Fibroblast of lung (primary cell): ENCODE measurements around the gene ALOX5. TPM values are rescaled to one million over a fixed set of nuclear protein-coding genes. Genes with fewer than 3 reads are reported as not detected.
"Not testable (repeated sequence)": the region's sequence is repeated elsewhere in the genome, so short reads cannot be mapped to it uniquely, and the experiment has no call there.

Source experiments
- DNase-seq, 2 donors: peaks; one replicate each; pipeline versions ENCODE4 v3.0.0 to v3.0.0-alpha.2; 2010; ENCODE audit warnings: low read depth in 2 of 2
- H2AFZ ChIP-seq: 2 replicates; pipeline ENCODE4 v1.5.1; 2012; ENCODE audit warnings: low read length, control low read depth, inconsistent platforms
- H3K27ac ChIP-seq: 2 replicates; pipeline ENCODE4 v1.5.1; 2011; ENCODE audit warnings: low read length, control low read depth; ENCODE audit not compliant: insufficient read depth
- H3K27me3 ChIP-seq: 2 replicates; pipeline ENCODE4 v1.5.1; 2011; ENCODE audit warnings: mild to moderate bottlenecking, low read length; ENCODE audit not compliant: control insufficient read depth, insufficient read depth
- H3K36me3 ChIP-seq: 2 replicates; pipeline ENCODE4 v1.5.1; 2011; ENCODE audit warnings: low read length; ENCODE audit not compliant: control insufficient read depth, insufficient read depth
- H3K4me1 ChIP-seq: 2 replicates; pipeline ENCODE4 v1.5.1; 2011; ENCODE audit warnings: low read length; ENCODE audit not compliant: control insufficient read depth, insufficient read depth; ENCODE audit errors: extremely low read depth
- H3K4me2 ChIP-seq: 2 replicates; pipeline ENCODE4 v1.5.1; 2011; ENCODE audit warnings: low read length, control low read depth; ENCODE audit not compliant: insufficient read depth; ENCODE audit errors: extremely low read depth
- H3K4me3 ChIP-seq, 4 experiments: fragments of 200-600 bp in 1 of 4; sonication (generic) in 1 of 4; replicated peaks in 1 of 4; 2 replicates each; pipeline ENCODE4 v1.5.1; 2011 to 2016; ENCODE audit warnings: low read length in 4 of 4, low read depth in 3 of 4, mild to moderate bottlenecking in 3 of 4, control low read depth in 2 of 4, inconsistent platforms in 1 of 4, mixed read lengths in 1 of 4; ENCODE audit not compliant: insufficient read depth in 1 of 4; ENCODE audit errors: control extremely low read depth in 1 of 4
- H3K79me2 ChIP-seq: 2 replicates; pipeline ENCODE4 v1.5.1; 2012; ENCODE audit warnings: mild to moderate bottlenecking, low read length, inconsistent platforms; ENCODE audit not compliant: control insufficient read depth, insufficient read depth
- H3K9ac ChIP-seq: 2 replicates; pipeline ENCODE4 v1.5.1; 2011; ENCODE audit warnings: mild to moderate bottlenecking, low read length, control low read depth; ENCODE audit not compliant: insufficient read depth
- H3K9me3 ChIP-seq: 2 replicates; pipeline ENCODE4 v1.5.1; 2012; ENCODE audit warnings: low read depth, low read length; ENCODE audit not compliant: control insufficient read depth, insufficient read depth
- H4K20me1 ChIP-seq: 2 replicates; pipeline ENCODE4 v1.5.1; 2011; ENCODE audit warnings: low read length; ENCODE audit not compliant: control insufficient read depth, insufficient read depth; ENCODE audit errors: extremely low read depth
- CTCF ChIP-seq, 2 donors: IDR thresholded peaks in 1 of 2; conservative IDR thresholded peaks in 1 of 2; 1 replicate in 1 of 2; 2 replicates in 1 of 2; pipeline ENCODE4 v1.5.1; 2011 to 2012; ENCODE audit warnings: low read length in 2 of 2, control low read depth in 1 of 2, inconsistent platforms in 1 of 2, low read depth in 1 of 2, mild to moderate bottlenecking in 1 of 2
- EZH2 ChIP-seq: IDR thresholded peaks from 2 replicates; pipeline ENCODE4 v1.5.1; 2012; ENCODE audit warnings: low read length, control low read depth, mild to moderate bottlenecking; ENCODE audit errors: missing control alignments
- polyA plus RNA-seq, 2 donors: library from polyadenylated mRNA; depleted of rRNA in 1 of 2; stranded (reverse) in 1 of 2; unstranded in 1 of 2; fragments of >200 nt; gene quantifications; 2 replicates each; pipeline ENCODE4 v1.2.1, GENCODE V29; 2011 to 2012; ENCODE audit warnings: missing spikeins in 1 of 2
- total RNA-seq: library from RNA; depleted of rRNA; stranded (reverse); fragments of >200 nt; gene quantifications from 2 replicates; pipeline ENCODE4 v1.2.1, GENCODE V29; 2014

ALOX5 gene
- total and polyA plus RNA-seq, 2 donors (not counting 1 experiment from before 2014, with no cell fraction given): not detected

GRCh38 chr10:45408421-45409319 lies 34.7 kb downstream of the ALOX5 start:
- peak in 1 of 2 donors; percentile 24 for DNase-seq
- no peaks in the 10 kb centered on the region for H3K79me2 ChIP-seq
- no peak overlapping the region for H3K27ac ChIP-seq
- no peak overlapping the region for H3K4me2 ChIP-seq
- H3K36me3 ChIP-seq: no peaks in the 10 kb centered on the region
- no peaks in the 10 kb centered on the region for H3K9me3 ChIP-seq
- H2AFZ ChIP-seq: no peak overlapping the region
- no peaks in the 10 kb centered on the region for H4K20me1 ChIP-seq
- peaks cover under 1% of the 10 kb centered on the region for H3K27me3 ChIP-seq
- no peaks in the 10 kb centered on the region for H3K4me1 ChIP-seq
- no peak overlapping the region for H3K4me3 ChIP-seq
- TF ChIP-seq EZH2 (no peak), CTCF (conservative IDR thresholded peaks at IDR 0.05 in 1 of 2, IDR thresholded peaks at IDR 0.05 in 1 of 2; ENCODE audit: low read depth in 1 of 2, low read length in 2 of 2) (no peak)
- no peak overlapping the region for H3K9ac ChIP-seq

- H3K4me3 ChIP-seq, DNase-seq, H2AFZ ChIP-seq, H3K27me3 ChIP-seq, H4K20me1 ChIP-seq, H3K9ac ChIP-seq, H3K79me2 ChIP-seq, H3K36me3 ChIP-seq, H3K27ac ChIP-seq, H3K4me2 ChIP-seq, H3K4me1 ChIP-seq, H3K9me3 ChIP-seq: not testable (repeated sequence)
Measured at GRCh38 chr10:45409347-45409746, 35.3 kb downstream of the ALOX5 start.

GRCh38 chr10:45409782-45410181 lies 35.8 kb downstream of the ALOX5 start:
- no peaks in the 10 kb centered on the region for H3K4me1 ChIP-seq
- H3K9me3 ChIP-seq: no peaks in the 10 kb centered on the region
- no peak for DNase-seq
- H3K79me2 ChIP-seq: no peaks in the 10 kb centered on the region
- TF ChIP-seq EZH2: no peak
- TF ChIP-seq CTCF (conservative IDR thresholded peaks at IDR 0.05 in 1 of 2, IDR thresholded peaks at IDR 0.05 in 1 of 2; ENCODE audit: low read depth in 1 of 2, low read length in 2 of 2): no peak
- no peak overlapping the region for H3K9ac ChIP-seq
- H3K27ac ChIP-seq: no peak overlapping the region
- H3K4me2 ChIP-seq: no peak overlapping the region
- H2AFZ ChIP-seq: no peak overlapping the region
- H3K4me3 ChIP-seq: no peak overlapping the region
- no peaks in the 10 kb centered on the region for H3K27me3 ChIP-seq
- no peaks in the 10 kb centered on the region for H4K20me1 ChIP-seq
- H3K36me3 ChIP-seq: no peaks in the 10 kb centered on the region
